Endothelial cell of hepatic sinusoid (primary cell): ENCODE results near the gene DUS3L.

Experiments
- in situ Hi-C: cut with HindIII; loops from 2 replicates; pipeline ENCODE4 v1.10.0; 2017; ENCODE audit warnings: low sequenced_read_pairs

Gene DUS3L

DNA sequence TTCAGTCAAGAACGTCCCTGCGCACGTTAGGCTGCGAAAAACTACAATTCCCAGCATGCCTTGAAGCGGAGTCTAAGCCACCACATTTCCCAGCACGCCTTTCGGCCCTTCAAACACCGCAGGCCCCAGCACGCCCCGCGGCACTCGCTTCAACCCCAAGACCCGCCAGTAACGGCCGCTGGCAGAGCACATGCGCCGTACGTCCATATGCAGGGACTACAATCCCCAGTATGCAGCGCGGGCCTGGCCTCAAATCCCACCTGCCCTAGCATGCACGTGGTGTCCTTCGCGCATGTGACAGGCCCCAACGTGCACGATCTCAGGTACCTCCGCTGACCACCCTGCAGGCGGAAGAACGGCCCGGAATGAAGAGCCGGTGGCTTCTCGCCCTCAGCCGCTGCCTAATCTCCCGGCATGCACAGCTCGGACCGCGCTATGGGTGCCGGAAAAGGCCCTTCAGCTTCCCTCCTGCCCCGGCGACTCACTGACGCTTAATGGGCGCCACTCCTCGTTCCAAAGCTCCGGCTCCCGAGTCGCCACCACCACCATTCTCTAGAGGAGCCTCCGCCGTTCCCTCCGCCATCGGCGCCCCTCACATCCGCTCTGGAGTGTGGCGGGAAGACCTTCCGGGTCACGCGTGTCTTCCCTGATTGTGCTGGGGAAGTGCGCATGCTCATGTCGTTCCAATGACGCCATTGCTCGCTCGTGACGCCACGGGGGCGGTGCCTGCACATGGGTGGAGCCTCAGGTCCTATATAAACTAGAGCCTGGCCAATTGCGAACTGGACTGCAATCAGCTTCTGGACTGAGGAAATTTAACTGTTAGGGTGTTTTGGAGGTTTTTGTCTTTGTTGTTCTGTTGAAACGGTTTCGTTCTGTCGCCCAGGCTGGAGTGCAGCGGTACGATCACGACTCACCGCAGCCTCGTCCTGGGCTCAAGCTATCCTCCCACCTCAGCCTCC is at the start of gene DUS3L:
DUS3L (minus strand) TSS at position 605 of the 962 bp plus-strand sequence; CDS start at position 583, 22 bp downstream.
- in situ Hi-C loops, result no loop called here

- in situ Hi-C loops, result loop anchor here (10.0 kb wide), 2 partner anchors 65 to 305 kb away; partner anchors contain the start of genes NDUFA11 and VMAC
Observed at GRCh38 chr19:5839065-5840017, 48.4 kb upstream of the DUS3L start, which contains the start of gene FUT6. FUT6 (minus strand) TSS chr19:5839702; CDS start chr19:5832567, 7,135 bp downstream.

DNA sequence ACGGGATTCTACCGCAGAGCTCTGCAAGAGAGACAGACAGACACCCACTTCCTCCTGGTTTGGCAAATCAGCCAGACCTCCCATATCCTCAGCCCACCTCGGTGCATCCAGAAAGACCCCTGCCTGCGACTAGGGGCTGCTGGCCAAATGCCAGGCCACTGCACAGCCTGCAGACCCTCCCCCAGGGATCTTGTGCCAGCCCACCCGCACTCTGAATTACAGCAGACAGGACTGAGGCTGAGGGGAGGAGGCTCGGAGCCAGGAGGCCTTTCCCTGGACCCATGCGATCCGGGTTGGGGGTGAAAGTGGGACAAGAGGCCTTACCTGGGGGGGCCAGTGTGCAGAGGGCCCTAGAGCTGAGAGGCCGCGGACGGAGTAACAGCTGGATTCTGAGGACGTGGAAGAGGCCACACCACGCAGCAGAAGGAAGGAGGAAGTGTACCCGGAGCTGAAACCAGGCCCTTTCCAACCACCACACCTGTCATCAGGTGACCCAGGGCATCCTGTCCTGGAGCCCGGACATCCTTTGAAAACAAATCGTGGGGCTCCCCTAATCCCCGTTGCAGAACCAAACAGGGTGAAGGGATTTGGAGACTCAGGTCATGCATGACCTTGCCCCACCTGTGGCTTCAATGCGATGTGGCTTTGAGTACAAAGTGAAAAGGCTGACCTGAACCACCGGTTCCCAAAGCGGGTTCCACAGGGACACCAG is 47.5 kb upstream of the DUS3L start:
- in situ Hi-C loops, result loop anchor here (10.0 kb wide), 2 partner anchors 66 to 306 kb away; partner anchors contain the start of genes NDUFA11 and VMAC

- in situ Hi-C loops, result loop anchor here (10.0 kb wide), 2 partner anchors 67 to 307 kb away; partner anchors contain the start of genes NDUFA11 and VMAC
Observed at GRCh38 chr19:5837761-5838352, 46.9 kb upstream of the DUS3L start.

- in situ Hi-C loops, result loop anchor here (10.0 kb wide), 2 partner anchors 72 to 312 kb away; partner anchors contain the start of genes NDUFA11 and VMAC
Observed at GRCh38 chr19:5832527-5833216, 41.7 kb upstream of the DUS3L start.

DNA sequence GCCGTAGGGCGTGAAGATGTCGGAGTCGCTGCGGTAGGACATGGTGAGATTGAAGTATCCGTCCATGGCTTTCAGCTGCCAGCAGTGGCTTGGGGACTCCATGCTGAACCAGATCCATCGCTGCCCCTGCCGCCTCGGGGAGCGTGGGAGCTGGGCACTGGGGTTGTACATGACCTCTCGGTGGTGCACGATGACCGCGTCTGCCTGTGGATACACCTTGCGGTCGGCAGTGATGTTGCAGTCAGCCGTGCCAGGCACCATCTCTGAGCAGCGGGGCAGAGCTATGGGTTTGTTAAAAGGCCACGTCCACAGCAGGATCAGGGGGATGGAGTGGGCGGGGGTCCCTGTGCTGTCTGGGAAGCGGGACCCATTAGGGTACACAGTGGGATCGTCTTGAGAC is 41.1 kb upstream of the DUS3L start:
- in situ Hi-C loops, result loop anchor here (10.0 kb wide), 2 partner anchors 73 to 313 kb away; partner anchors contain the start of genes NDUFA11 and VMAC

GRCh38 chr19:5831159-5831558 is 40.2 kb upstream of the DUS3L start:
- in situ Hi-C loops, result loop anchor here (10.0 kb wide), 2 partner anchors 74 to 314 kb away; partner anchors contain the start of genes NDUFA11 and VMAC

GRCh38 chr19:5829567-5830310 is 38.8 kb upstream of the DUS3L start:
- in situ Hi-C loops, result loop anchor here (10.0 kb wide), 2 partner anchors 75 to 315 kb away; partner anchors contain the start of genes NDUFA11 and VMAC

GRCh38 chr19:5828661-5829566 is 38.0 kb upstream of the DUS3L start:
- in situ Hi-C loops, result no loop called here

GRCh38 chr19:5827891-5828660 is 37.1 kb upstream of the DUS3L start:
- in situ Hi-C loops, result no loop called here

- in situ Hi-C loops, result no loop called here
Observed at GRCh38 chr19:5827342-5827890, 36.5 kb upstream of the DUS3L start.

DNA sequence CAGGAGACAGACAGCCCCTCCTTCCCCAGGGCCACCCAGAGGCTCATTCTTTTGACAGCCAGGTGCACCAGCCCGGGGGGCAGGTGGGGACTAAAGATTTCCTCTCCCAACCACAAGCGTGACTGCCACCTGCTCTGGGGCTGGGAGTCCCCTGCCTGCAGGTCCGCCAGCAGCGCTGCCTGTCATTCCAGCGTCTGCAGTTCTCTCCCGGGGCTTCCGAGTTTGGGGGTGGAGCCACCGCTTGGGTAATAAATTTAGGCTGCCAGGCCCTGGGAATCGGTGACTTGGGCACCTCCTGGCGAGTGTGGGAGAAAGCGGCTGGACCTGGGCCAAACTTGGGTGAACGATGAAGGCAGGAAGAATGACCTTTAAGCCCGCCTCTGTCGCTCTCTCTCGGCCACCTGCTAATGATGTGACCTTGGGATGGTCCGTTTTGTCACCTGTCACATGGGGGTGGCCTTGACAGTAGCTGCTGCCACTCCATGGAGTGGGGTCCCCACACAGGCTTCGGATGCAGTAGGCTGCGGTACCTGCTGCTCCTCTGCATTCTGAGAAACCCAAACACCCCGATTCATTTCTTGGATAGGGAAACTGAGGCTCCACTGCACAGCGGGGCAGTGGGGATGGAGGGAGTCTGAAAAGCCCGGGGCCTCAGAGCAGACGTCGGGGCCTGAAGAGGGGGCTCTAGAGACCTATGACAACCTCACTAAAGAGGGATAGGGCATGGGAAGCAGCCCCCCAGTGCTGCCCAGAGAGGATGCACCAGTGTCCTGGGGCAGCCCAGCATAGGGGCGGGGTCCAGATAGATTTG is 35.8 kb upstream of the DUS3L start:
- in situ Hi-C loops, result no loop called here

- in situ Hi-C loops, result no loop called here
Observed at GRCh38 chr19:5825178-5825577, 34.2 kb upstream of the DUS3L start.

GRCh38 chr19:5824751-5825150 is 33.8 kb upstream of the DUS3L start:
- in situ Hi-C loops, result no loop called here

- in situ Hi-C loops, result no loop called here
Observed at GRCh38 chr19:5823579-5824281, 32.8 kb upstream of the DUS3L start.
